Measurements from ENCODE around the gene ZFPM1.

DNA sequence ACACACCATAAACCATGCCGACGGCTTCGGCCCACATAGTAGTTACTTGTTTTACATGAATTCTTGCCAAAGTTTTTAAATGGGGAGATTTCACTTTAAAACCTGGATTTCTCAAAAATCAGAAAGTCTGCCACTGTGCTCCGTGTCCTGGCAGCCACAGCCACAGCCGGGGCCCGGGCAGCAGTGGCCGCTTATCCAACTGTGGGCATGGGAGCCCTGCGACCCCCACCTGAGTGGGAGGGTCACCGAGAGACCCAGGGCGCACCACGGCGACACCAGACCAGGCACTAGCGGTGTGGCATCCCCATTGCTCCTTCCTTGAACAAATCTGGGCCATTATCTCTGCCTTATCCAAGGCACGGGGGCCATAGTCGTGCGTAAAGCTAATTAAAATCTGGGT lies 40.3 kb upstream of the ZFPM1 start:
- TF ChIP-seq, protein P1, sequence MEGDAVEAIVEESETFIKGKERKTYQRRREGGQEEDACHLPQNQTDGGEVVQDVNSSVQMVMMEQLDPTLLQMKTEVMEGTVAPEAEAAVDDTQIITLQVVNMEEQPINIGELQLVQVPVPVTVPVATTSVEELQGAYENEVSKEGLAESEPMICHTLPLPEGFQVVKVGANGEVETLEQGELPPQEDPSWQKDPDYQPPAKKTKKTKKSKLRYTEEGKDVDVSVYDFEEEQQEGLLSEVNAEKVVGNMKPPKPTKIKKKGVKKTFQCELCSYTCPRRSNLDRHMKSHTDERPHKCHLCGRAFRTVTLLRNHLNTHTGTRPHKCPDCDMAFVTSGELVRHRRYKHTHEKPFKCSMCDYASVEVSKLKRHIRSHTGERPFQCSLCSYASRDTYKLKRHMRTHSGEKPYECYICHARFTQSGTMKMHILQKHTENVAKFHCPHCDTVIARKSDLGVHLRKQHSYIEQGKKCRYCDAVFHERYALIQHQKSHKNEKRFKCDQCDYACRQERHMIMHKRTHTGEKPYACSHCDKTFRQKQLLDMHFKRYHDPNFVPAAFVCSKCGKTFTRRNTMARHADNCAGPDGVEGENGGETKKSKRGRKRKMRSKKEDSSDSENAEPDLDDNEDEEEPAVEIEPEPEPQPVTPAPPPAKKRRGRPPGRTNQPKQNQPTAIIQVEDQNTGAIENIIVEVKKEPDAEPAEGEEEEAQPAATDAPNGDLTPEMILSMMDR (IDR thresholded peaks at IDR 0.05) = no peak
- no peak for TF ChIP-seq POLR2A (IDR thresholded peaks at IDR 0.05)

Data from body of pancreas (tissue), 4 donors.